HG02885 (cell line): Measurements from ENCODE around the gene CIBAR2.
A peak's percentile ranks its signal among the peaks of the same experiment; 100 is the strongest.
"Not testable (repeated sequence)": the region's sequence is repeated elsewhere in the genome, so short reads cannot be mapped to it uniquely, and the experiment has no call there.

Source experiments
- ATAC-seq: cut with Tn5 transposase; IDR thresholded peaks from one replicate; pipeline ENCODE4 v1.9.1; 2021; ENCODE audit warnings: mild to moderate bottlenecking; ENCODE audit not compliant: unreplicated experiment, poor library complexity

CIBAR2 gene

DNA sequence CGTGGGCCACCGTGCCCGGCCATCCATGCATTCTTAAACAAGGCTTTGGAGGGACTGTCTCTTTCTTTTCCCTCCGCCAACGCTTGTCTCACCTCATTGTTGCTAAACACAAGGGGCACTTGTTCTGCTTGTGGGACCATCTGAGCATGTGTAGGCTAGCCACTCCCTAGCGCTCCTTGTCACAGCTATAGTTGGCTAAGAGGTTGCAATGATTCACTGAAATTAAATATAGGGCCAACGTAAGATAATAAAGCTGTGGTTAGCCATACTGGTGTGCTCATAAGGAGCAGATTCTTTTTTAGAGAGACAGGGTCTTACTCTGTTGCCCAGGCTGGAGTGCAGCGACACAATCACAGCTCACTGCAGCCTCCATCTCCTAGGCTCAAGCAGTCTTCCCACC is 43.5 kb downstream of the CIBAR2 start:
- no peak for ATAC-seq

GRCh38 chr16:85067426-85067825 is 44.8 kb downstream of the CIBAR2 start:
- ATAC-seq: no peak

DNA sequence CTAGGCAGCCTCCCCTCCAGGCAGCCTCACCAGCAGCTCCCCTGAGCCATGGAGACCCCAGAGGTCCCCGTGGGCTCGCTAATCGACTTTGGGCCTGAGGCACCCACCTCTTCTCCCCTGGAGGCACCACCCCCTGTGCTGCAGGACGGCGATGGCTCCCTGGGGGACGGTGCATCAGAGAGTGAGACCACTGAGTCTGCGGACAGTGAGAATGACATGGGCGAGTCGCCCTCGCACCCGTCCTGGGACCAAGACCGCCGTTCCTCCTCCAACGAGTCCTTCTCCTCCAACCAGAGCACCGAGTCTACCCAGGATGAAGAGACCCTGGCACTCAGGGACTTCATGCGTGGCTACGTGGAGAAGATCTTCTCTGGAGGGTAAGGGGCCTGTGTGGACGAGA is 45.2 kb downstream of the CIBAR2 start:
- no peak for ATAC-seq

- ATAC-seq: no peak
Observed at GRCh38 chr16:85066346-85066885, 45.9 kb downstream of the CIBAR2 start.

- no peak for ATAC-seq
Observed at GRCh38 chr16:85065099-85065498, 47.2 kb downstream of the CIBAR2 start.

- no peak for ATAC-seq
Observed at GRCh38 chr16:85064186-85064585, 48.1 kb downstream of the CIBAR2 start.

GRCh38 chr16:85062845-85063244 is 49.4 kb downstream of the CIBAR2 start:
- ATAC-seq: no peak

GRCh38 chr16:85062323-85062722 is 49.9 kb downstream of the CIBAR2 start:
- ATAC-seq: no peak

- ATAC-seq: no peak
Observed at GRCh38 chr16:85061566-85061965, 50.7 kb downstream of the CIBAR2 start.

- no peak for ATAC-seq
Observed at GRCh38 chr16:85058909-85059308, 53.4 kb downstream of the CIBAR2 start.

- ATAC-seq: no peak
Observed at GRCh38 chr16:85057948-85058347, 54.3 kb downstream of the CIBAR2 start.

DNA sequence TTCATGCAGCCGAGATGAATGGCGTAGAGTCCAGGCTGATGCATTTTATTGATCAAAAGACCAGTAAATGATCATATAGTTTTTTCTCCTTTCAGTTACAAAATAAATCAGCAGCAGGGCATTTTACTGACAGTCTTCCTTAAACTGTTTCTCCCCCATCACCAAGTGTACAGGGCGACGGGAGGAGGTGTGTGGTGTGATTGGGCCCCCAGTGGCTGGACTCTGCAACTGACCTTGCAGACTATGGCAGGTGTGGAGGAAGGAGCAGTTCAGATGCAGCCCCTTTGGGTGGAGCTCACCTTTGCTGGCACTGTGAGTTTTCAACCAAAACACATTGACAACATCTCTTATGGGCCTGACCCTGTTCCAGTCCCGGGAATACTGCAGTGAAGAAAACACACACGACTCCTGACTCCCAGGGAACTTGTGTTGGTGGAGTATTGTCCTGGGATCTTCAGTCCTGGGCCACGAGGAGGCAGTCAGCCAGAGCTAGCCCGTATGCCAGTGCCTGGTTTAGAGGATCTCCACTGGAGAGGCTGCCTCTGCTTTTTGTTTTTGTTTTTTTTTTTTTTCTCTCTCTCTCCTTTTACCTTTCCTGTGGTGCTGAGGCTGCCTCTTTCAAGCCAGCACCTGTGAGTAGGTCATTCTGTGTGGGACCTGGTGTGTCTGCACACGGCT is 54.9 kb downstream of the CIBAR2 start:
- ATAC-seq: no peak

GRCh38 chr16:85056211-85056748 is 56.0 kb downstream of the CIBAR2 start:
- ATAC-seq: no peak

DNA sequence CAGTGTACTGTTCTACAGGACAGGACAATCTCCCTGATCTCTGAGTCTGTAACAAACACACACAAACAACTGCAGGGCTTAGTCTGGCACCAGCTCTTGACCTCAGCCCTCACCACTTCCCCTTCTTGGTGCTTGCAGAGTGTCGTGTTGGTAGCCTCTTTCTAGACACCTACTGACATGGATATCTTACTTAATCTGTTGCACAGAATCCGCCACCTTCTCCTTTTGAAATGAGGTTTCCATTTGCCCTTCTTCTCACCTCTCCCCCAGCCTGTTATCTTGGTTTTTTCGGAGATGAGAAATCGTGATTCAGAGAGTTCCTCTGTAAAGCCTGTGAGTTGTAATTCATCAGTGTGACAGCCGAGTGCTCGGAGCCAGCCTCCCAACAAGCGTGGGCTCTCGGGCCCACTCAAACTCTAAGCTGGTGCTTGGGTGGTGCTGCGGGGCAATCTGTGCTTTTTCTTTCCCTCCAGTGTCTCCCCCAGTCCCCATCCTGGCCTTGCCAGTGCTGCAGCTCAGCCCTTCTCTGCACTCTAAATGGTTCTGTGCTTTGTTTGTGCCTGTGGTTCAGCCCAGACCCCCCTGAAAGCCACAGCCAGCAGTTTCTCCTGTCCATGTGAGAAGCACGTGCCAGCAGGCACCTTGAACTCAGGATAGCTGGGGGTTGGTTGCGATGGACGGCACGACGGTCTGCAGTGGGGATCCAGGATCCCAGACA is 56.6 kb downstream of the CIBAR2 start:
- ATAC-seq: peak; percentile 89

DNA sequence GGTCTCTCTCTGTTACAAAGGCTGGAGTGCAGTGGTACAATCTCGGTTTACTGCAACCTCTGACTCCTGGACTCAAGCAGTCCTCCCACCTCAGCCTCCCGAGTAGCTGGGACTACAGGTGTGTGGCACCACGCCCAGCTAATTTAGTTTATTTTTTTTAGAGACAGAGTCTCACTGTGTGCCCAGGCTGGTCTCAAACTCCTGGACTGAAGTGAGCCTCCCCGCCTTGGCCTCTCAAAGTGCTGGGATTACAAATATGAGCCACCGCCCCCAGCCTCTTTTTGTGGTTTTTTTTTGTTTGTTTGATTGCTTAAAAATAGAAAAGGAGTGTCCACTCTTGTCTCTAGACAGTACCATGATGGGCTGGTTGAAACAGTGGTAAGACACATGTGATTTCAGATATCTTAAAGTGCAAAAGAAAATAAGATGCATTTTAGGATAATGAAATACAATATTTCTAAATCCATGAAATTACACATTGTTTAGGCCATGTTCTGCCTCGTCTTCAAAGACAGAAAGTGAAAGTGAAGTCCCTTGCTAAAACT is 57.3 kb downstream of the CIBAR2 start:
- ATAC-seq: no peak

DNA sequence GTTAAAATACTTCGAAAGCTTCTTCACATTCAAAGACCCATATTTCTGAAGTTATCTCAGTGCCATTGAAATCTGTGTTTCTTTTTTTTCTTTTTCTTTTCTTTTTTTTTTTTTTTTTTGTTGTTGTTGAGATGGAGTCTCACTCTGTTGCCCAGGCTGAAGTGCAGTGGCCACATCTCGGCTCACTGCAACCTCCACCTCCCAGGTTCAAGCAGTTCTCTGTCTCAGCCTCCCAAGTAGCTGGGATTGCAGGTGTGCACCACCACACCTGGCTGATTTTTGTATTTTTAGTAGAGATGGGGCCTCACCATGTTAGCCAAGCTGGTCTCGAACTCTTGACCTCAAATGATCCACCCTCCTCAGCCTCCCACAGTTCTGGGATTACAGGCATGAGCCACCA is 58.0 kb downstream of the CIBAR2 start:
- ATAC-seq: not testable (repeated sequence)

DNA sequence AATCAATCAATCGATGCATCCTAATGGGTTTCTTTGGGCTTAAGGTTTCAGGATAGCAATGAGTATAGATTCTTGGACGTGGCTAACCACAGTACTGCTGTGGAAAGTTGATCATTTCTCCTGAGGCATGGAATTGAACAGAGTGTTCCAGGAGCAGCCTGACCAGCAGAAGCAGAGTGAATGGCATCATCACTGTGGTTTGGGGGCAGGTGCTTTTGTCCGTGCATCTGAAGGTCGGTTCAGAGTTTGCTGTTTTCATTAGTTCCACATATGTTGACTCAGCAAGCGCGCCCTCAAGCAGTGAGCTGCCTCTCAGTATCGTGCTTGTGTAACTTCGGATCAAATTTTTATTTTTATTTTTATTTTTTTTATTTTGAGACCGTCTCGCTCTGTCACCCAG is 59.7 kb downstream of the CIBAR2 start:
- no peak for ATAC-seq

DNA sequence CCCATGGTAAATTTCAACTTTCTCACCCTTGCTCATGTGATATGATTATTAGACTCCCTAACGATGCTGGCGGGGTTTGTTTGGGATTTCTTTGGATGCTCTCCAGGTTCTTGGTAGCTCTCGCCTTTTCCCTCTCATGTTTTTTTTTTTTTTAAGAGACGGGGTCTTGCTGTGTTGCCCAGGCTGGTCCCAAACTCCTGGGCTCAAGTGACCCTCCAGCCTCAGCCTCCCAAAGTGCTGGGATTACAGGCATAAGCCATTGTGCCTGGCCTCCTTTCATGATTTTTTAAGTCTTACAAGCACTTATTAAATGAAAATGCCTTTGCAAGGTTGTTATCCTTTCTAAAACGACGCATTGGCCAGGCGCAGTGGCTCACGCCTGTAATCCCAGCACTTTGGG is 60.6 kb downstream of the CIBAR2 start:
- ATAC-seq: no peak

GRCh38 chr16:85051067-85051581 is 61.1 kb downstream of the CIBAR2 start:
- no peak for ATAC-seq

DNA sequence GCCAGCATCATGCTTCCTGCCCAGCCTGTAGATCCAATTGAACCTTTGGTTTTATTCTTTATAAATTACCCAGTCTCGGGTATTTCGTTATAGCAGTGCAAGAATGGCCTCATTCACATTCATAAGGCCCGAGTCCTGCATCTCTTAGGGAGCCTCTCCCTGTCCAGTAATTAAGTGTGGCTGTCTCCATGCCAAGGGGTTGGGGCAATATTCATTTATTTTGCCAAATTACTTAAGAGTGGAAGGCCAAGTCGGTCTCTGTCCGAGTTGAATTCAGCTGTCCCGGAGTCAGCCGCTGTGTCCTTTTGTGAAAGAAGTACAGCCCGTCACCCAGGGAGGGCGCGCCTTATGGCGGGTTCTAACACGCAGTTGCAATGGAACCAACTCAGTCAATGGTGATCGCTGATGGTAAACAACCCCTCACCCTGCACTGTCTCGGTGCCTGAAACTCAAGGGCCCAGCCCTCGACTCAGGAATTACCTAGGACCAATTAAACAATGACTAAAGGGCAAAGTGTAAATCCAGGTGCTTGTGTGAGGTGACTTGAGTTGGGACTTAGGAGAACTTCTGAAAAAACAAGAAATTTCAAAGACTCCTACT is 62.5 kb downstream of the CIBAR2 start:
- ATAC-seq: no peak
